HEK293 (cell line): Measurements from ENCODE around the gene ZNF335.

Experiments
- CTCF ChIA-PET: fragments of 350-600 bp; formaldehyde crosslinking; extraction: SDS; loops from one replicate; lab custom pipeline; 2021; ENCODE audit warnings: antibody characterized with exemption; lab: Yijun Ruan, JAX
- POLR2A ChIA-PET: fragments of 300-600 bp; formaldehyde crosslinking; extraction: SDS; loops from one replicate; lab custom pipeline; 2020; ENCODE audit warnings: antibody characterized with exemption, inconsistent platforms; lab: Yijun Ruan, JAX
- H3K27ac ChIP-seq: fragments of 200-500 bp; sonication (Bioruptor generic); 2 replicates; pipeline ENCODE4 v1.5.1; 2014; ENCODE audit warnings: low read depth, low read length, control low read depth, inconsistent platforms; ENCODE audit errors: extremely low read depth
- H3K36me3 ChIP-seq, 2 experiments: fragments of 200-500 bp in 1 of 2; sonication (Bioruptor generic) in 1 of 2; 1 replicate in 1 of 2; 2 replicates in 1 of 2; pipeline ENCODE4 v1.5.1; 2014 to 2017; ENCODE audit warnings: inconsistent platforms in 2 of 2, low read length in 2 of 2; ENCODE audit not compliant: control insufficient read depth in 2 of 2, insufficient read depth in 1 of 2
- H3K4me1 ChIP-seq: fragments of 200-500 bp; sonication (Bioruptor generic); 2 replicates; pipeline ENCODE4 v1.5.1; 2014; ENCODE audit warnings: mild to moderate bottlenecking, low read length, inconsistent platforms; ENCODE audit not compliant: control insufficient read depth, insufficient read depth
- H3K4me3 ChIP-seq: 2 replicates; pipeline ENCODE4 v1.5.1; 2011; ENCODE audit warnings: low read depth, mild to moderate bottlenecking, control low read depth, low read length, moderate library complexity
- H3K9me3 ChIP-seq: fragments of 200-500 bp; sonication (Bioruptor generic); 2 replicates; pipeline ENCODE4 v1.5.1; 2014; ENCODE audit warnings: low read depth, low read length, inconsistent platforms; ENCODE audit not compliant: control insufficient read depth, insufficient read depth
- HOXC10 ChIP-seq: sonication (generic); formaldehyde crosslinking; IDR thresholded peaks from 2 replicates; pipeline ENCODE4 v1.8.1; 2023; ENCODE audit warnings: mild to moderate bottlenecking, missing genetic modification reagents
- MYNN ChIP-seq: fragments of 450-650 bp; formaldehyde crosslinking; IDR thresholded peaks from 2 replicates; pipeline ENCODE4 v1.5.1; 2016; ENCODE audit warnings: missing biosample characterization, missing genetic modification characterization, borderline replicate concordance
- RBAK ChIP-seq: fragments of 450-650 bp; formaldehyde crosslinking; IDR thresholded peaks from 2 replicates; pipeline ENCODE4 v1.5.1; 2016; ENCODE audit warnings: missing biosample characterization, missing genetic modification characterization
- SCRT2 ChIP-seq: fragments of 450-650 bp; formaldehyde crosslinking; IDR thresholded peaks from 2 replicates; pipeline ENCODE4 v1.5.1; 2016; ENCODE audit warnings: missing biosample characterization, missing genetic modification characterization
- ZEB2 ChIP-seq: fragments of 450-650 bp; formaldehyde crosslinking; IDR thresholded peaks from 2 replicates; pipeline ENCODE4 v1.5.1; 2016; ENCODE audit warnings: missing biosample characterization, missing genetic modification characterization
- ZNF184 ChIP-seq: fragments of 450-650 bp; IDR thresholded peaks from 2 replicates; pipeline ENCODE4 v1.5.1; 2018; ENCODE audit warnings: missing biosample characterization, mild to moderate bottlenecking, missing genetic modification characterization
- ZNF19 ChIP-seq: fragments of 450-650 bp; formaldehyde crosslinking; IDR thresholded peaks from 2 replicates; pipeline ENCODE4; 2016; ENCODE audit warnings: missing biosample characterization, missing genetic modification characterization, low read depth
- ZNF324 ChIP-seq: fragments of 450-650 bp; formaldehyde crosslinking; IDR thresholded peaks from 2 replicates; pipeline ENCODE4 v1.5.1; 2016; ENCODE audit warnings: missing biosample characterization, missing genetic modification characterization
- ZNF423 ChIP-seq: fragments of 450-650 bp; formaldehyde crosslinking; IDR thresholded peaks from 2 replicates; pipeline ENCODE4 v1.5.1; 2016; ENCODE audit warnings: missing biosample characterization, missing genetic modification characterization
- ZNF433 ChIP-seq: fragments of 450-650 bp; formaldehyde crosslinking; IDR thresholded peaks from 2 replicates; pipeline ENCODE4 v1.5.1; 2016; ENCODE audit warnings: missing biosample characterization, missing genetic modification characterization, low read depth
- ZNF521 ChIP-seq: fragments of 450-650 bp; formaldehyde crosslinking; IDR thresholded peaks from 2 replicates; pipeline ENCODE4 v1.5.1; 2017; ENCODE audit warnings: missing biosample characterization, mild to moderate bottlenecking, missing genetic modification characterization
- ZNF548 ChIP-seq: fragments of 450-650 bp; formaldehyde crosslinking; IDR thresholded peaks from 2 replicates; pipeline ENCODE4 v1.5.1; 2016; ENCODE audit warnings: missing biosample characterization, missing genetic modification characterization
- ZNF670 ChIP-seq: fragments of 450-650 bp; formaldehyde crosslinking; IDR thresholded peaks from 2 replicates; pipeline ENCODE4 v1.5.1; 2016; ENCODE audit warnings: missing biosample characterization, missing genetic modification characterization, low read depth
- ZNF791 ChIP-seq: fragments of 450-650 bp; formaldehyde crosslinking; IDR thresholded peaks from 2 replicates; pipeline ENCODE4 v1.5.1; 2016; ENCODE audit warnings: missing biosample characterization, missing genetic modification characterization
- TF ChIP-seq, protein P1 (sequence below): fragments of 450-650 bp; formaldehyde crosslinking; IDR thresholded peaks from 2 replicates; pipeline ENCODE4 v1.5.1; 2017; ENCODE audit warnings: missing biosample characterization, missing genetic modification characterization
- TF ChIP-seq, protein P2 (sequence below): fragments of 450-650 bp; formaldehyde crosslinking; IDR thresholded peaks from 2 replicates; pipeline ENCODE4 v1.5.1; 2017; ENCODE audit warnings: missing biosample characterization, missing genetic modification characterization
- TF ChIP-seq, protein P3 (sequence below): fragments of 450-650 bp; formaldehyde crosslinking; conservative IDR thresholded peaks from 2 replicates; pipeline ENCODE4 v1.5.1; 2016; ENCODE audit warnings: low read depth, missing biosample characterization, missing genetic modification characterization
- TF ChIP-seq, protein P4 (sequence below): fragments of 450-650 bp; formaldehyde crosslinking; IDR thresholded peaks from 2 replicates; pipeline ENCODE4 v1.5.1; 2017; ENCODE audit warnings: missing biosample characterization, missing genetic modification characterization
- TF ChIP-seq, protein P5 (sequence below): fragments of 450-650 bp; IDR thresholded peaks from 2 replicates; pipeline ENCODE4 v1.5.1; 2018; ENCODE audit warnings: missing biosample characterization, mild to moderate bottlenecking, missing genetic modification characterization

ZNF335 gene

DNA sequence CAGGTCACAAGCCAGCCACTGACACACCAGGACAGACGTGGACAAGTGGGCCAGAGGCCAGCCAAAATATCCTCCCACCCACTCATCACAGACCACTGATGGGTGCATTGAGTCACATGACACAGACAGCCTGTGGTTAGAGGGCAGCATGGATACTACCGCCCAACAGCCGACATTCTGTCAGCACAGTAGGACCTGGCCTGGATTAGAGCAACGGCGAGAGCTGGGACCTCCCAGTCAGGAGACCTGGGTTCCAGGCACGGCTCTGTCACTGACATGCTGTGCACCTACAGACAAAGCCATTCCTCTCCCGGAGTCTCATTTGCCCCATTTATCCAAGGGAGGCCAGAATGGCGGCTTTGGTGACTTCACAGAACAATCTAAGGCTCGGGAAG, 8.0 kb downstream of the ZNF335 start:
- POLR2A ChIA-PET = no interaction called here
- H3K36me3 ChIP-seq = peaks cover 0 to 95% of the 10 kb centered on the region in 2 experiments; a peak in 2 of 3 replicates
- no peak overlapping the region for H3K27ac ChIP-seq
- H3K9me3 ChIP-seq = no peaks in the 10 kb centered on the region
- no peaks in the 10 kb centered on the region for H3K4me1 ChIP-seq
- no peak for TF ChIP-seq ZNF670
- TF ChIP-seq ZNF521 = no peak
- TF ChIP-seq SCRT2 = no peak
- TF ChIP-seq ZNF433 = no peak
- TF ChIP-seq ZNF184 (tag by site-specific recombination) = no peak
- TF ChIP-seq HOXC10 (CRISPR knock-in tag) = no peak
- TF ChIP-seq, protein P1, sequence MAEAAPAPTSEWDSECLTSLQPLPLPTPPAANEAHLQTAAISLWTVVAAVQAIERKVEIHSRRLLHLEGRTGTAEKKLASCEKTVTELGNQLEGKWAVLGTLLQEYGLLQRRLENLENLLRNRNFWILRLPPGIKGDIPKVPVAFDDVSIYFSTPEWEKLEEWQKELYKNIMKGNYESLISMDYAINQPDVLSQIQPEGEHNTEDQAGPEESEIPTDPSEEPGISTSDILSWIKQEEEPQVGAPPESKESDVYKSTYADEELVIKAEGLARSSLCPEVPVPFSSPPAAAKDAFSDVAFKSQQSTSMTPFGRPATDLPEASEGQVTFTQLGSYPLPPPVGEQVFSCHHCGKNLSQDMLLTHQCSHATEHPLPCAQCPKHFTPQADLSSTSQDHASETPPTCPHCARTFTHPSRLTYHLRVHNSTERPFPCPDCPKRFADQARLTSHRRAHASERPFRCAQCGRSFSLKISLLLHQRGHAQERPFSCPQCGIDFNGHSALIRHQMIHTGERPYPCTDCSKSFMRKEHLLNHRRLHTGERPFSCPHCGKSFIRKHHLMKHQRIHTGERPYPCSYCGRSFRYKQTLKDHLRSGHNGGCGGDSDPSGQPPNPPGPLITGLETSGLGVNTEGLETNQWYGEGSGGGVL (tag by site-specific recombination) = no peak
- TF ChIP-seq, protein P2, sequence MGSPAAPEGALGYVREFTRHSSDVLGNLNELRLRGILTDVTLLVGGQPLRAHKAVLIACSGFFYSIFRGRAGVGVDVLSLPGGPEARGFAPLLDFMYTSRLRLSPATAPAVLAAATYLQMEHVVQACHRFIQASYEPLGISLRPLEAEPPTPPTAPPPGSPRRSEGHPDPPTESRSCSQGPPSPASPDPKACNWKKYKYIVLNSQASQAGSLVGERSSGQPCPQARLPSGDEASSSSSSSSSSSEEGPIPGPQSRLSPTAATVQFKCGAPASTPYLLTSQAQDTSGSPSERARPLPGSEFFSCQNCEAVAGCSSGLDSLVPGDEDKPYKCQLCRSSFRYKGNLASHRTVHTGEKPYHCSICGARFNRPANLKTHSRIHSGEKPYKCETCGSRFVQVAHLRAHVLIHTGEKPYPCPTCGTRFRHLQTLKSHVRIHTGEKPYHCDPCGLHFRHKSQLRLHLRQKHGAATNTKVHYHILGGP (tag by site-specific recombination) = no peak
- TF ChIP-seq ZNF791 (tag by site-specific recombination) = no peak
- no peak for TF ChIP-seq ZEB2 (tag by site-specific recombination)
- TF ChIP-seq, protein P3, sequence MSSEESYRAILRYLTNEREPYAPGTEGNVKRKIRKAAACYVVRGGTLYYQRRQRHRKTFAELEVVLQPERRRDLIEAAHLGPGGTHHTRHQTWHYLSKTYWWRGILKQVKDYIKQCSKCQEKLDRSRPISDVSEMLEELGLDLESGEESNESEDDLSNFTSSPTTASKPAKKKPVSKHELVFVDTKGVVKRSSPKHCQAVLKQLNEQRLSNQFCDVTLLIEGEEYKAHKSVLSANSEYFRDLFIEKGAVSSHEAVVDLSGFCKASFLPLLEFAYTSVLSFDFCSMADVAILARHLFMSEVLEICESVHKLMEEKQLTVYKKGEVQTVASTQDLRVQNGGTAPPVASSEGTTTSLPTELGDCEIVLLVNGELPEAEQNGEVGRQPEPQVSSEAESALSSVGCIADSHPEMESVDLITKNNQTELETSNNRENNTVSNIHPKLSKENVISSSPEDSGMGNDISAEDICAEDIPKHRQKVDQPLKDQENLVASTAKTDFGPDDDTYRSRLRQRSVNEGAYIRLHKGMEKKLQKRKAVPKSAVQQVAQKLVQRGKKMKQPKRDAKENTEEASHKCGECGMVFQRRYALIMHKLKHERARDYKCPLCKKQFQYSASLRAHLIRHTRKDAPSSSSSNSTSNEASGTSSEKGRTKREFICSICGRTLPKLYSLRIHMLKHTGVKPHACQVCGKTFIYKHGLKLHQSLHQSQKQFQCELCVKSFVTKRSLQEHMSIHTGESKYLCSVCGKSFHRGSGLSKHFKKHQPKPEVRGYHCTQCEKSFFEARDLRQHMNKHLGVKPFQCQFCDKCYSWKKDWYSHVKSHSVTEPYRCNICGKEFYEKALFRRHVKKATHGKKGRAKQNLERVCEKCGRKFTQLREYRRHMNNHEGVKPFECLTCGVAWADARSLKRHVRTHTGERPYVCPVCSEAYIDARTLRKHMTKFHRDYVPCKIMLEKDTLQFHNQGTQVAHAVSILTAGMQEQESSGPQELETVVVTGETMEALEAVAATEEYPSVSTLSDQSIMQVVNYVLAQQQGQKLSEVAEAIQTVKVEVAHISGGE (tag by site-specific recombination) = no peak
- TF ChIP-seq, protein P4, sequence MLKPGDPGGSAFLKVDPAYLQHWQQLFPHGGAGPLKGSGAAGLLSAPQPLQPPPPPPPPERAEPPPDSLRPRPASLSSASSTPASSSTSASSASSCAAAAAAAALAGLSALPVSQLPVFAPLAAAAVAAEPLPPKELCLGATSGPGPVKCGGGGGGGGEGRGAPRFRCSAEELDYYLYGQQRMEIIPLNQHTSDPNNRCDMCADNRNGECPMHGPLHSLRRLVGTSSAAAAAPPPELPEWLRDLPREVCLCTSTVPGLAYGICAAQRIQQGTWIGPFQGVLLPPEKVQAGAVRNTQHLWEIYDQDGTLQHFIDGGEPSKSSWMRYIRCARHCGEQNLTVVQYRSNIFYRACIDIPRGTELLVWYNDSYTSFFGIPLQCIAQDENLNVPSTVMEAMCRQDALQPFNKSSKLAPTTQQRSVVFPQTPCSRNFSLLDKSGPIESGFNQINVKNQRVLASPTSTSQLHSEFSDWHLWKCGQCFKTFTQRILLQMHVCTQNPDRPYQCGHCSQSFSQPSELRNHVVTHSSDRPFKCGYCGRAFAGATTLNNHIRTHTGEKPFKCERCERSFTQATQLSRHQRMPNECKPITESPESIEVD = no peak
- TF ChIP-seq ZNF19 (tag by site-specific recombination) = no peak
- TF ChIP-seq ZNF548 (tag by site-specific recombination) = no peak
- no peak for TF ChIP-seq ZNF423
- TF ChIP-seq RBAK (tag by site-specific recombination) = no peak
- TF ChIP-seq, protein P5, sequence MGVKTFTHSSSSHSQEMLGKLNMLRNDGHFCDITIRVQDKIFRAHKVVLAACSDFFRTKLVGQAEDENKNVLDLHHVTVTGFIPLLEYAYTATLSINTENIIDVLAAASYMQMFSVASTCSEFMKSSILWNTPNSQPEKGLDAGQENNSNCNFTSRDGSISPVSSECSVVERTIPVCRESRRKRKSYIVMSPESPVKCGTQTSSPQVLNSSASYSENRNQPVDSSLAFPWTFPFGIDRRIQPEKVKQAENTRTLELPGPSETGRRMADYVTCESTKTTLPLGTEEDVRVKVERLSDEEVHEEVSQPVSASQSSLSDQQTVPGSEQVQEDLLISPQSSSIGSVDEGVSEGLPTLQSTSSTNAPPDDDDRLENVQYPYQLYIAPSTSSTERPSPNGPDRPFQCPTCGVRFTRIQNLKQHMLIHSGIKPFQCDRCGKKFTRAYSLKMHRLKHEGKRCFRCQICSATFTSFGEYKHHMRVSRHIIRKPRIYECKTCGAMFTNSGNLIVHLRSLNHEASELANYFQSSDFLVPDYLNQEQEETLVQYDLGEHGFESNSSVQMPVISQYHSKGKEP (tag by site-specific recombination) = no peak
- TF ChIP-seq MYNN (tag by site-specific recombination) = no peak
- TF ChIP-seq ZNF324 (tag by site-specific recombination) = no peak
- H3K4me3 ChIP-seq = no peak overlapping the region
- CTCF ChIA-PET = no interaction called here
